WTC11 (cell line): ENCODE data around the gene MYBPC1. TPM values are rescaled to one million over a fixed set of nuclear protein-coding genes. Genes with fewer than 3 reads are reported as not detected.

Source experiments
- ATAC-seq: fragments of 200-7000 bp; cut with Tn5 transposase; 2 replicates; pipeline ENCODE4 v1.10.0; 2021; ENCODE audit warnings: mild to moderate bottlenecking, moderate library complexity
- CTCF ChIA-PET: fragments of 300-600 bp; sonication (Branson Sonifier 250); formaldehyde crosslinking; loops from one replicate; lab custom pipeline; 2021; ENCODE audit warnings: antibody characterized with exemption; lab: Charles Lee
- POLR2A ChIA-PET: fragments of 350-600 bp; sonication (Branson Sonifier 250); formaldehyde crosslinking; loops from one replicate; lab custom pipeline; 2021; ENCODE audit warnings: antibody characterized with exemption; lab: Charles Lee
- DNase-seq: peaks from one replicate; pipeline ENCODE4 v3.0.0; 2021; ENCODE audit warnings: low spot score
- H3K27ac Mint-ChIP-seq: 2 replicates; pipeline ENCODE4 v1.8.0; 2021; ENCODE audit warnings: mixed read lengths
- H3K27me3 Mint-ChIP-seq: 2 replicates; pipeline ENCODE4 v1.8.0; 2021; ENCODE audit warnings: low read depth, mild to moderate bottlenecking, moderate library complexity, mixed read lengths
- H3K36me3 Mint-ChIP-seq: 2 replicates; pipeline ENCODE4 v1.8.0; 2021; ENCODE audit warnings: mixed read lengths
- H3K4me1 Mint-ChIP-seq: 2 replicates; pipeline ENCODE4 v1.8.0; 2022; ENCODE audit warnings: mixed read lengths
- H3K4me3 Mint-ChIP-seq: 2 replicates; pipeline ENCODE4 v1.8.0; 2021; ENCODE audit warnings: mild to moderate bottlenecking, moderate library complexity, mixed read lengths
- H3K9me3 Mint-ChIP-seq: 2 replicates; pipeline ENCODE4 v1.8.0; 2021; ENCODE audit warnings: mixed read lengths
- ESRRA ChIP-seq: sonication (generic); formaldehyde crosslinking; IDR thresholded peaks from 2 replicates; pipeline ENCODE4 v1.8.1; 2022; ENCODE audit warnings: mild to moderate bottlenecking, missing genetic modification reagents, borderline replicate concordance
- GABPB1 ChIP-seq: sonication (generic); formaldehyde crosslinking; IDR thresholded peaks from 2 replicates; pipeline ENCODE4 v1.8.1; 2023; ENCODE audit warnings: mild to moderate bottlenecking, missing genetic modification reagents
- MXD4 ChIP-seq: fragments of 250-450 bp; sonication (Bioruptor Pico); IDR thresholded peaks from 2 replicates; pipeline ENCODE4 v1.8.0; 2021; ENCODE audit warnings: mild to moderate bottlenecking, moderate library complexity, borderline replicate concordance
- MYBL2 ChIP-seq: sonication (generic); formaldehyde crosslinking; IDR thresholded peaks from 2 replicates; pipeline ENCODE4 v1.8.1; 2023; ENCODE audit warnings: mild to moderate bottlenecking, moderate library complexity, missing genetic modification reagents
- PRRX2 ChIP-seq: fragments of 250-450 bp; sonication (Bioruptor Pico); IDR thresholded peaks from 2 replicates; pipeline ENCODE4 v1.8.0; 2021; ENCODE audit warnings: mild to moderate bottlenecking
- TCF7 ChIP-seq: sonication (generic); formaldehyde crosslinking; IDR thresholded peaks from 2 replicates; pipeline ENCODE4 v1.8.0; 2022; ENCODE audit warnings: mild to moderate bottlenecking, low read depth, missing genetic modification reagents, moderate library complexity
- total RNA-seq: library from RNA; stranded (reverse); gene quantifications from 3 replicates; pipeline ENCODE4 v1.2.3, GENCODE V29; 2021
- TF ChIP-seq, protein P1 (sequence below): sonication (generic); formaldehyde crosslinking; IDR thresholded peaks from 2 replicates; pipeline ENCODE4 v1.8.0; 2022; ENCODE audit warnings: mild to moderate bottlenecking, missing genetic modification reagents
- TF ChIP-seq, protein P2 (sequence below): sonication (generic); formaldehyde crosslinking; IDR thresholded peaks from 2 replicates; pipeline ENCODE4 v1.8.1; 2022; ENCODE audit warnings: mild to moderate bottlenecking, missing genetic modification reagents, moderate library complexity, borderline replicate concordance
- TF ChIP-seq, protein P3 (sequence below): sonication (generic); formaldehyde crosslinking; IDR thresholded peaks from 2 replicates; pipeline ENCODE4 v1.8.1; 2022; ENCODE audit warnings: missing genetic modification reagents, borderline replicate concordance
- TF ChIP-seq, protein P4 (sequence below): sonication (generic); formaldehyde crosslinking; IDR thresholded peaks from 2 replicates; pipeline ENCODE4 v1.8.1; 2023; ENCODE audit warnings: mild to moderate bottlenecking, missing genetic modification reagents
- TF ChIP-seq, protein P5 (sequence below): sonication (generic); formaldehyde crosslinking; IDR thresholded peaks from 2 replicates; pipeline ENCODE4 v1.8.0; 2023; ENCODE audit warnings: missing genetic modification reagents, mild to moderate bottlenecking, borderline replicate concordance
- TF ChIP-seq, protein P6 (sequence below): sonication (generic); formaldehyde crosslinking; IDR thresholded peaks from 2 replicates; pipeline ENCODE4 v1.8.0; 2023; ENCODE audit warnings: missing genetic modification reagents
- TF ChIP-seq, protein P7 (sequence below): sonication (generic); formaldehyde crosslinking; IDR thresholded peaks from 2 replicates; pipeline ENCODE4 v1.8.1; 2023; ENCODE audit warnings: mild to moderate bottlenecking, missing genetic modification reagents, borderline replicate concordance

The MYBPC1 gene
- total RNA-seq, 1 experiment from 2014 or later, result not detected

DNA sequence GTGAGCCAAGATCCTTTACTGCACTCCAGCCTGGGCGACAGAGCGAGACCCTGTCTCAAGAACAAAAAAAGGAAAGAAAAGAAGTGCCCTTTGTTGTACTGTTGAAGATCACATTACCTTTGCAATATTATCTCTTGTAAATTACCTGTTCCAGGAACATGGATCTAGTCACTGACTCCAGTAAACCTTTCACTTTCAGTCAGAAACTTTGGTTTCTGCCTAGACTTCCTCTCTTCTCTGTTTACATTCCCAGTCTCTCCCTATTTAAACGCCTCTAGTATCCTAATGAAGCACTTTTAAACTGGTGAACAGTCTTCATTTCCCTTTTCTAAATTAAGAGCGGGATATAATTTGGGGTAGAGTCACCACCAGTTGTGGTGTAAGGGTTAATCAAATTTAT, 115.5 kb downstream of the MYBPC1 start (continued):
- TF ChIP-seq, protein P1, sequence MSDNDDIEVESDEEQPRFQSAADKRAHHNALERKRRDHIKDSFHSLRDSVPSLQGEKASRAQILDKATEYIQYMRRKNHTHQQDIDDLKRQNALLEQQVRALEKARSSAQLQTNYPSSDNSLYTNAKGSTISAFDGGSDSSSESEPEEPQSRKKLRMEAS (CRISPR knock-in tag), result no peak
- TF ChIP-seq TCF7 (no peak), PRRX2 (no peak), MXD4 (no peak), ESRRA (CRISPR knock-in tag) (no peak), MYBL2 (CRISPR knock-in tag) (no peak)
- TF ChIP-seq, protein P2, sequence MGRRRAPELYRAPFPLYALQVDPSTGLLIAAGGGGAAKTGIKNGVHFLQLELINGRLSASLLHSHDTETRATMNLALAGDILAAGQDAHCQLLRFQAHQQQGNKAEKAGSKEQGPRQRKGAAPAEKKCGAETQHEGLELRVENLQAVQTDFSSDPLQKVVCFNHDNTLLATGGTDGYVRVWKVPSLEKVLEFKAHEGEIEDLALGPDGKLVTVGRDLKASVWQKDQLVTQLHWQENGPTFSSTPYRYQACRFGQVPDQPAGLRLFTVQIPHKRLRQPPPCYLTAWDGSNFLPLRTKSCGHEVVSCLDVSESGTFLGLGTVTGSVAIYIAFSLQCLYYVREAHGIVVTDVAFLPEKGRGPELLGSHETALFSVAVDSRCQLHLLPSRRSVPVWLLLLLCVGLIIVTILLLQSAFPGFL, result no peak
- TF ChIP-seq, protein P3, sequence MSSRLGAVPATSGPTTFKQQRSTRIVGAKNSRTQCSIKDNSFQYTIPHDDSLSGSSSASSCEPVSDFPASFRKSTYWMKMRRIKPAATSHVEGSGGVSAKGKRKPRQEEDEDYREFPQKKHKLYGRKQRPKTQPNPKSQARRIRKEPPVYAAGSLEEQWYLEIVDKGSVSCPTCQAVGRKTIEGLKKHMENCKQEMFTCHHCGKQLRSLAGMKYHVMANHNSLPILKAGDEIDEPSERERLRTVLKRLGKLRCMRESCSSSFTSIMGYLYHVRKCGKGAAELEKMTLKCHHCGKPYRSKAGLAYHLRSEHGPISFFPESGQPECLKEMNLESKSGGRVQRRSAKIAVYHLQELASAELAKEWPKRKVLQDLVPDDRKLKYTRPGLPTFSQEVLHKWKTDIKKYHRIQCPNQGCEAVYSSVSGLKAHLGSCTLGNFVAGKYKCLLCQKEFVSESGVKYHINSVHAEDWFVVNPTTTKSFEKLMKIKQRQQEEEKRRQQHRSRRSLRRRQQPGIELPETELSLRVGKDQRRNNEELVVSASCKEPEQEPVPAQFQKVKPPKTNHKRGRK (CRISPR knock-in tag), result no peak
- TF ChIP-seq, protein P4, sequence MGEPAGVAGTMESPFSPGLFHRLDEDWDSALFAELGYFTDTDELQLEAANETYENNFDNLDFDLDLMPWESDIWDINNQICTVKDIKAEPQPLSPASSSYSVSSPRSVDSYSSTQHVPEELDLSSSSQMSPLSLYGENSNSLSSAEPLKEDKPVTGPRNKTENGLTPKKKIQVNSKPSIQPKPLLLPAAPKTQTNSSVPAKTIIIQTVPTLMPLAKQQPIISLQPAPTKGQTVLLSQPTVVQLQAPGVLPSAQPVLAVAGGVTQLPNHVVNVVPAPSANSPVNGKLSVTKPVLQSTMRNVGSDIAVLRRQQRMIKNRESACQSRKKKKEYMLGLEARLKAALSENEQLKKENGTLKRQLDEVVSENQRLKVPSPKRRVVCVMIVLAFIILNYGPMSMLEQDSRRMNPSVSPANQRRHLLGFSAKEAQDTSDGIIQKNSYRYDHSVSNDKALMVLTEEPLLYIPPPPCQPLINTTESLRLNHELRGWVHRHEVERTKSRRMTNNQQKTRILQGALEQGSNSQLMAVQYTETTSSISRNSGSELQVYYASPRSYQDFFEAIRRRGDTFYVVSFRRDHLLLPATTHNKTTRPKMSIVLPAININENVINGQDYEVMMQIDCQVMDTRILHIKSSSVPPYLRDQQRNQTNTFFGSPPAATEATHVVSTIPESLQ (CRISPR knock-in tag), result no peak
- TF ChIP-seq, protein P5, sequence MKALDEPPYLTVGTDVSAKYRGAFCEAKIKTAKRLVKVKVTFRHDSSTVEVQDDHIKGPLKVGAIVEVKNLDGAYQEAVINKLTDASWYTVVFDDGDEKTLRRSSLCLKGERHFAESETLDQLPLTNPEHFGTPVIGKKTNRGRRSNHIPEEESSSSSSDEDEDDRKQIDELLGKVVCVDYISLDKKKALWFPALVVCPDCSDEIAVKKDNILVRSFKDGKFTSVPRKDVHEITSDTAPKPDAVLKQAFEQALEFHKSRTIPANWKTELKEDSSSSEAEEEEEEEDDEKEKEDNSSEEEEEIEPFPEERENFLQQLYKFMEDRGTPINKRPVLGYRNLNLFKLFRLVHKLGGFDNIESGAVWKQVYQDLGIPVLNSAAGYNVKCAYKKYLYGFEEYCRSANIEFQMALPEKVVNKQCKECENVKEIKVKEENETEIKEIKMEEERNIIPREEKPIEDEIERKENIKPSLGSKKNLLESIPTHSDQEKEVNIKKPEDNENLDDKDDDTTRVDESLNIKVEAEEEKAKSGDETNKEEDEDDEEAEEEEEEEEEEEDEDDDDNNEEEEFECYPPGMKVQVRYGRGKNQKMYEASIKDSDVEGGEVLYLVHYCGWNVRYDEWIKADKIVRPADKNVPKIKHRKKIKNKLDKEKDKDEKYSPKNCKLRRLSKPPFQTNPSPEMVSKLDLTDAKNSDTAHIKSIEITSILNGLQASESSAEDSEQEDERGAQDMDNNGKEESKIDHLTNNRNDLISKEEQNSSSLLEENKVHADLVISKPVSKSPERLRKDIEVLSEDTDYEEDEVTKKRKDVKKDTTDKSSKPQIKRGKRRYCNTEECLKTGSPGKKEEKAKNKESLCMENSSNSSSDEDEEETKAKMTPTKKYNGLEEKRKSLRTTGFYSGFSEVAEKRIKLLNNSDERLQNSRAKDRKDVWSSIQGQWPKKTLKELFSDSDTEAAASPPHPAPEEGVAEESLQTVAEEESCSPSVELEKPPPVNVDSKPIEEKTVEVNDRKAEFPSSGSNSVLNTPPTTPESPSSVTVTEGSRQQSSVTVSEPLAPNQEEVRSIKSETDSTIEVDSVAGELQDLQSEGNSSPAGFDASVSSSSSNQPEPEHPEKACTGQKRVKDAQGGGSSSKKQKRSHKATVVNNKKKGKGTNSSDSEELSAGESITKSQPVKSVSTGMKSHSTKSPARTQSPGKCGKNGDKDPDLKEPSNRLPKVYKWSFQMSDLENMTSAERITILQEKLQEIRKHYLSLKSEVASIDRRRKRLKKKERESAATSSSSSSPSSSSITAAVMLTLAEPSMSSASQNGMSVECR (CRISPR knock-in tag), result no peak
- TF ChIP-seq, protein P6, sequence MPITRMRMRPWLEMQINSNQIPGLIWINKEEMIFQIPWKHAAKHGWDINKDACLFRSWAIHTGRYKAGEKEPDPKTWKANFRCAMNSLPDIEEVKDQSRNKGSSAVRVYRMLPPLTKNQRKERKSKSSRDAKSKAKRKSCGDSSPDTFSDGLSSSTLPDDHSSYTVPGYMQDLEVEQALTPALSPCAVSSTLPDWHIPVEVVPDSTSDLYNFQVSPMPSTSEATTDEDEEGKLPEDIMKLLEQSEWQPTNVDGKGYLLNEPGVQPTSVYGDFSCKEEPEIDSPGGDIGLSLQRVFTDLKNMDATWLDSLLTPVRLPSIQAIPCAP (CRISPR knock-in tag), result no peak

DNA sequence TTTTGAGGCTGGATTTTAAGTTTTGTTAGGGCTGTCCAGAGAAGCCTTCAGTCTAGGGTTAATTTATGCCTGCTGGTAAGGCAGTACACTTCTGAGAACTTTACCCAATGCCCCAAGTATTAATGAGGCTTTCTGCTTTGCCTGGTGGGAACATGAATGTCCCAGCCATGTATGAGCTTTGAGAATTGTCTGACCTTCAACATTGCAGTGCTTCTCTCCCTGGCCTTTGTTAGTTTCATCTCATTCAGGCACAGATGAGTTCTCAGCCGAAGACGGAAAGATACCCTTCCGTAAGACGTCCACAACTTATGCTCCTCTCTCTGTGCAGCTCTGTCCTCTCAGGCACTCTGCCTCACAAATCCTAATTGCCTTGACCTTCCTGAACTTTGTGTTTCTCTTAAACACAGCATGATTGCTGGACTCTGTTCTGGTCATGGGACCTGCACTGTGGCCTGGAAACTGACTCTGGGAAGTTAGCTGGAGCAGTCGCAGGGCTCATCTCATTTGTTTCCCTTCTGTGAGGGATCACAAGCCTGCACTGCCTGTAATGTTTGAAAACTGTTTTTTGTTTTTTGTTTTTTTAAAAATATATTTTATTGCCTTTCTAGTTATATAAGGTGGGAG, 118.4 kb downstream of the MYBPC1 start:
- POLR2A ChIA-PET, result interaction anchor here (0.5 kb wide), 1 partner anchor 156 kb away, joined by 4 read pairs; no protein-coding TSS in a partner anchor

More for the DNA sequence above, 118.4 kb downstream of the MYBPC1 start:
- ATAC-seq (no peak), DNase-seq (no peak)
- Mint-ChIP-seq H3K4me1 (peaks cover 15% of the 10 kb centered on the region), H3K27me3 (no peaks in the 10 kb centered on the region), H3K36me3 (no peaks in the 10 kb centered on the region), H3K9me3 (no peaks in the 10 kb centered on the region), H3K27ac (peak overlapping the region; percentile 86), H3K4me3 (no peak overlapping the region)
- TF ChIP-seq GABPB1 (CRISPR knock-in tag), result peak; percentile 57
- TF ChIP-seq, protein P7, sequence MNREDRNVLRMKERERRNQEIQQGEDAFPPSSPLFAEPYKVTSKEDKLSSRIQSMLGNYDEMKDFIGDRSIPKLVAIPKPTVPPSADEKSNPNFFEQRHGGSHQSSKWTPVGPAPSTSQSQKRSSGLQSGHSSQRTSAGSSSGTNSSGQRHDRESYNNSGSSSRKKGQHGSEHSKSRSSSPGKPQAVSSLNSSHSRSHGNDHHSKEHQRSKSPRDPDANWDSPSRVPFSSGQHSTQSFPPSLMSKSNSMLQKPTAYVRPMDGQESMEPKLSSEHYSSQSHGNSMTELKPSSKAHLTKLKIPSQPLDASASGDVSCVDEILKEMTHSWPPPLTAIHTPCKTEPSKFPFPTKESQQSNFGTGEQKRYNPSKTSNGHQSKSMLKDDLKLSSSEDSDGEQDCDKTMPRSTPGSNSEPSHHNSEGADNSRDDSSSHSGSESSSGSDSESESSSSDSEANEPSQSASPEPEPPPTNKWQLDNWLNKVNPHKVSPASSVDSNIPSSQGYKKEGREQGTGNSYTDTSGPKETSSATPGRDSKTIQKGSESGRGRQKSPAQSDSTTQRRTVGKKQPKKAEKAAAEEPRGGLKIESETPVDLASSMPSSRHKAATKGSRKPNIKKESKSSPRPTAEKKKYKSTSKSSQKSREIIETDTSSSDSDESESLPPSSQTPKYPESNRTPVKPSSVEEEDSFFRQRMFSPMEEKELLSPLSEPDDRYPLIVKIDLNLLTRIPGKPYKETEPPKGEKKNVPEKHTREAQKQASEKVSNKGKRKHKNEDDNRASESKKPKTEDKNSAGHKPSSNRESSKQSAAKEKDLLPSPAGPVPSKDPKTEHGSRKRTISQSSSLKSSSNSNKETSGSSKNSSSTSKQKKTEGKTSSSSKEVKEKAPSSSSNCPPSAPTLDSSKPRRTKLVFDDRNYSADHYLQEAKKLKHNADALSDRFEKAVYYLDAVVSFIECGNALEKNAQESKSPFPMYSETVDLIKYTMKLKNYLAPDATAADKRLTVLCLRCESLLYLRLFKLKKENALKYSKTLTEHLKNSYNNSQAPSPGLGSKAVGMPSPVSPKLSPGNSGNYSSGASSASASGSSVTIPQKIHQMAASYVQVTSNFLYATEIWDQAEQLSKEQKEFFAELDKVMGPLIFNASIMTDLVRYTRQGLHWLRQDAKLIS (CRISPR knock-in tag), result no peak
- CTCF ChIA-PET, result interaction anchor here (1.2 kb wide), 1 partner anchor 47 kb away, joined by 3 read pairs; no protein-coding TSS in a partner anchor
